LNCAP (cell line): ENCODE data around the gene TRAPPC11.

ENCODE experiments used
- CTCF ChIP-seq: fragments of 450-650 bp; IDR thresholded peaks from 2 replicates; pipeline ENCODE4 v1.5.1; 2017; ENCODE audit warnings: mild to moderate bottlenecking

TRAPPC11 gene

GRCh38 chr4:183738081-183738673, 79.1 kb downstream of the TRAPPC11 start:
- TF ChIP-seq CTCF = no peak

GRCh38 chr4:183738961-183739360, 79.9 kb downstream of the TRAPPC11 start:
- TF ChIP-seq CTCF = no peak

GRCh38 chr4:183746305-183747229, 87.5 kb downstream of the TRAPPC11 start:
- TF ChIP-seq CTCF = no peak

GRCh38 chr4:183747380-183747779, 88.3 kb downstream of the TRAPPC11 start:
- no peak for TF ChIP-seq CTCF

- TF ChIP-seq CTCF = no peak
Observed at GRCh38 chr4:183747931-183748670, 89.0 kb downstream of the TRAPPC11 start.

- TF ChIP-seq CTCF = no peak
Observed at GRCh38 chr4:183751106-183751505, 92.0 kb downstream of the TRAPPC11 start.

GRCh38 chr4:183755596-183755995, 96.5 kb downstream of the TRAPPC11 start:
- TF ChIP-seq CTCF = no peak
